HEK293 (cell line): ENCODE results near the gene MRPL28.
"Not testable (repeated sequence)": the region's sequence is repeated elsewhere in the genome, so short reads cannot be mapped to it uniquely, and the experiment has no call there.

Experiments used
- CTCF ChIA-PET: fragments of 350-600 bp; formaldehyde crosslinking; extraction: SDS; loops from one replicate; lab custom pipeline; 2021; ENCODE audit warnings: antibody characterized with exemption; lab: Yijun Ruan, JAX
- POLR2A ChIA-PET: fragments of 300-600 bp; formaldehyde crosslinking; extraction: SDS; loops from one replicate; lab custom pipeline; 2020; ENCODE audit warnings: antibody characterized with exemption, inconsistent platforms; lab: Yijun Ruan, JAX
- H3K27ac ChIP-seq: fragments of 200-500 bp; sonication (Bioruptor generic); 2 replicates; pipeline ENCODE4 v1.5.1; 2014; ENCODE audit warnings: low read depth, low read length, control low read depth, inconsistent platforms; ENCODE audit errors: extremely low read depth
- H3K36me3 ChIP-seq, 2 experiments: fragments of 200-500 bp in 1 of 2; sonication (Bioruptor generic) in 1 of 2; 1 replicate in 1 of 2; 2 replicates in 1 of 2; pipeline ENCODE4 v1.5.1; 2014 to 2017; ENCODE audit warnings: inconsistent platforms in 2 of 2, low read length in 2 of 2; ENCODE audit not compliant: control insufficient read depth in 2 of 2, insufficient read depth in 1 of 2
- H3K4me1 ChIP-seq: fragments of 200-500 bp; sonication (Bioruptor generic); 2 replicates; pipeline ENCODE4 v1.5.1; 2014; ENCODE audit warnings: mild to moderate bottlenecking, low read length, inconsistent platforms; ENCODE audit not compliant: control insufficient read depth, insufficient read depth
- H3K4me3 ChIP-seq: 2 replicates; pipeline ENCODE4 v1.5.1; 2011; ENCODE audit warnings: low read depth, mild to moderate bottlenecking, control low read depth, low read length, moderate library complexity
- H3K9me3 ChIP-seq: fragments of 200-500 bp; sonication (Bioruptor generic); 2 replicates; pipeline ENCODE4 v1.5.1; 2014; ENCODE audit warnings: low read depth, low read length, inconsistent platforms; ENCODE audit not compliant: control insufficient read depth, insufficient read depth
- HOXD13 ChIP-seq: sonication (generic); formaldehyde crosslinking; IDR thresholded peaks from 2 replicates; pipeline ENCODE4 v1.8.0; 2022; ENCODE audit warnings: missing genetic modification reagents, borderline replicate concordance
- KLF7 ChIP-seq: fragments of 450-650 bp; formaldehyde crosslinking; IDR thresholded peaks from 2 replicates; pipeline ENCODE4 v1.5.1; 2016; ENCODE audit warnings: missing biosample characterization, missing genetic modification characterization, borderline replicate concordance
- TCF7L2 ChIP-seq: IDR thresholded peaks from 2 replicates; pipeline ENCODE4 v1.6.1; 2011; ENCODE audit warnings: low read depth, mild to moderate bottlenecking, inconsistent platforms, low read length, moderate library complexity, borderline replicate concordance
- TRIM28 ChIP-seq: IDR thresholded peaks from 2 replicates; pipeline ENCODE4 v1.6.1; 2011; ENCODE audit warnings: low read length, control low read depth, borderline replicate concordance
- WT1 ChIP-seq: fragments of 450-650 bp; formaldehyde crosslinking; IDR thresholded peaks from 2 replicates; pipeline ENCODE4 v1.5.1; 2016; ENCODE audit warnings: missing biosample characterization, missing genetic modification characterization
- ZBTB7A ChIP-seq: fragments of 450-650 bp; formaldehyde crosslinking; IDR thresholded peaks from 2 replicates; pipeline ENCODE4 v1.5.1; 2016; ENCODE audit warnings: low read depth, missing biosample characterization, missing genetic modification characterization
- ZIC2 ChIP-seq: fragments of 450-650 bp; formaldehyde crosslinking; IDR thresholded peaks from 2 replicates; pipeline ENCODE4 v1.5.1; 2016; ENCODE audit warnings: missing biosample characterization, missing genetic modification characterization
- ZNF121 ChIP-seq: fragments of 450-650 bp; formaldehyde crosslinking; IDR thresholded peaks from 2 replicates; pipeline ENCODE4 v1.5.1; 2016; ENCODE audit warnings: missing biosample characterization, missing genetic modification characterization
- ZNF24 ChIP-seq: fragments of 450-650 bp; formaldehyde crosslinking; IDR thresholded peaks from 2 replicates; pipeline ENCODE4 v1.5.1; 2016; ENCODE audit warnings: missing biosample characterization, missing genetic modification characterization
- ZNF354C ChIP-seq: fragments of 450-650 bp; formaldehyde crosslinking; IDR thresholded peaks from 2 replicates; pipeline ENCODE4 v1.5.1; 2016; ENCODE audit warnings: missing biosample characterization, missing genetic modification characterization, low read depth, borderline replicate concordance
- ZNF426 ChIP-seq: fragments of 450-650 bp; formaldehyde crosslinking; IDR thresholded peaks from 2 replicates; pipeline ENCODE4 v1.5.1; 2017; ENCODE audit warnings: missing biosample characterization, missing genetic modification characterization, mild to moderate bottlenecking, inconsistent platforms, moderate library complexity
- ZNF510 ChIP-seq: fragments of 450-650 bp; formaldehyde crosslinking; IDR thresholded peaks from 2 replicates; pipeline ENCODE4 v1.5.1; 2018; ENCODE audit warnings: mild to moderate bottlenecking, missing genetic modification characterization, missing biosample characterization; ENCODE audit not compliant: insufficient replicate concordance
- ZNF544 ChIP-seq: fragments of 450-650 bp; formaldehyde crosslinking; IDR thresholded peaks from 2 replicates; pipeline ENCODE4 v1.5.0; 2017; ENCODE audit warnings: missing biosample characterization, missing genetic modification characterization
- ZNF561 ChIP-seq: fragments of 450-650 bp; IDR thresholded peaks from 2 replicates; pipeline ENCODE4 v1.5.1; 2018; ENCODE audit warnings: missing biosample characterization, missing genetic modification characterization, borderline replicate concordance
- ZNF747 ChIP-seq: fragments of 450-650 bp; formaldehyde crosslinking; IDR thresholded peaks from 2 replicates; pipeline ENCODE4 v1.5.1; 2016; ENCODE audit warnings: missing biosample characterization, missing genetic modification characterization
- ZNF76 ChIP-seq: fragments of 450-650 bp; formaldehyde crosslinking; IDR thresholded peaks from 2 replicates; pipeline ENCODE4; 2016; ENCODE audit warnings: low read depth, missing biosample characterization, missing genetic modification characterization, borderline replicate concordance
- TF ChIP-seq, protein P1 (sequence below): fragments of 450-650 bp; formaldehyde crosslinking; optimal IDR thresholded peaks from 2 replicates; pipeline ENCODE3; 2016; ENCODE audit warnings: missing biosample characterization, mild to moderate bottlenecking, missing genetic modification characterization
- TF ChIP-seq, protein P2 (sequence below): fragments of 450-650 bp; formaldehyde crosslinking; IDR thresholded peaks from 2 replicates; pipeline ENCODE4 v1.5.1; 2017; ENCODE audit warnings: missing biosample characterization, mild to moderate bottlenecking, missing genetic modification characterization, moderate library complexity
- TF ChIP-seq, protein P3 (sequence below): fragments of 450-650 bp; formaldehyde crosslinking; IDR thresholded peaks from 2 replicates; pipeline ENCODE4 v1.5.1; 2017; ENCODE audit warnings: missing biosample characterization, missing genetic modification characterization
- TF ChIP-seq, protein P4 (sequence below): fragments of 450-650 bp; formaldehyde crosslinking; IDR thresholded peaks from 2 replicates; pipeline ENCODE4 v1.5.1; 2016; ENCODE audit warnings: missing biosample characterization, missing genetic modification characterization

The MRPL28 gene

DNA sequence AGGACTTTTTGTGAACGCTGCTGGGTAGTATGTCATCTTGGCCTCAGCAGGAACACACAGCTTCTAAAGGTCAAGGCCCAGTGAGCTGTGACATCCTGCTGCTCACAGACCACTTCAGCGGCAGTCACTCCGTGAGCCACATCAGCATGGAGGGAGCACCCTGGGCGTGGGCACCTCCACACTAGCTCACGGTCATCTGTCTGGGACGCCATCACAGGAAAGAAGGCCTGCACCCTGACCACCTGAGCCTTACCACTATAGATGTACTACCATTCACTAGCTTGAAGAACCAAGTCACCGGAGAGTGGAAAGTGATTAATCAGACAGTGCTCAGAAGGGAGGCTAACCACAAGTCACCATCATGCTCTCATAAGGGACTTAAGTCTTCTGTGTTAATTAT, 21.1 kb downstream of the MRPL28 start:
- H3K4me1 ChIP-seq, result peaks cover 2% of the 10 kb centered on the region; the same call in 1 of the 2 replicates
- TF ChIP-seq ZNF76 (tag by site-specific recombination), result no peak
- peak; percentile 94 for TF ChIP-seq ZIC2
- TF ChIP-seq, all 188 proteins: peak for 1
- POLR2A ChIA-PET, result no interaction called here
- H3K4me3 ChIP-seq, result no peak overlapping the region
- CTCF ChIA-PET, result interaction anchor here (0.7 to 2.8 kb wide), 3 partner anchors 9 to 25 kb away, joined by 3 to 14 read pairs (median 6); no protein-coding TSS in a partner anchor
- no peaks in the 10 kb centered on the region for H3K9me3 ChIP-seq
- H3K36me3 ChIP-seq, result peaks cover 10 to 46% of the 10 kb centered on the region in 2 experiments; a peak in 2 of 3 replicates
- H3K27ac ChIP-seq, result no peak overlapping the region

DNA sequence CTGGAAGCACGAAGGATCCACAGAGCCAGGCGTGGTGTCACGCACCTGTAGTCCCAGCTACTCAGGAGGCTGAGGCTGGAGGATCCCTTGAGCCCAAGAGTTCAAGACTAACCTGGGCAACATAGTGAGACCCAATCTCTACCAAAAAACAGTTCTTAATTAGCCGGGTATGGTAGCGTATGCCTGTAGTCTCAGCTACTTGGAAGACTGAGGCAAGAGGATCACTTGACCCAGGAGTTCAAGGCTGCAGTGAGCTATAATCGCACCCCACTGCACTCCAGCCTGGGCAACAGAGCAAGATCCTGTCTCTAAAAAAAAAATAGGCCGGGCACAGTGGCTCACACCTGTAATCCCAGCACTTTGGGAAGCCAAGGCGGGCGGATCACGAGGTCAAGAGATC, 21.8 kb downstream of the MRPL28 start:
- CTCF ChIA-PET, result interaction anchor here (0.7 to 2.8 kb wide), 3 partner anchors 10 to 25 kb away, joined by 3 to 14 read pairs (median 3); no protein-coding TSS in a partner anchor
- H3K27ac ChIP-seq, POLR2A ChIA-PET, H3K9me3 ChIP-seq, H3K4me1 ChIP-seq, H3K4me3 ChIP-seq: not testable (repeated sequence)
- TF ChIP-seq ZNF121, result peak; percentile 94
- H3K36me3 ChIP-seq, result peaks cover 16 to 46% of the 10 kb centered on the region in 2 experiments; a peak in 2 of 3 replicates

DNA sequence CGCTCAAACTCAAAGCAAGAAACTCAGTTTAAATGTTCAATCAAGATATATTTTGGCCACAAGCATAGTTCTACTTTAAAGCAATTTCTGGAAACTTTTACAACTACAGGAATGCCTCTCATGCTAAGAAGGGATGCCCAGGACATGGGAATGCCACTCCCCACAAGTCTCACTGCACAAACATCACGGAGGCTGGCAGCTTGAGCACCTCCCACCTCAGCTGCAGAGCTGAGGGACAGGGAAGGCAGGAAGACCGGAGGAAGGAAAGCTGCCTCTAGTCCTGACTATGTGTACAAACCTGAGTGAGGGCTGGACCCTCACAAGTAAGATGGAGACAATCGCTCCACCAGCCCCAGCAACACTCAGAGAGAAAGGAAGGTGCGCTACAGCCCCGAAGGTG, 23.1 kb downstream of the MRPL28 start:
- Histone ChIP-seq H3K9me3 (no peaks in the 10 kb centered on the region), H3K36me3 (peaks cover 16 to 53% of the 10 kb centered on the region in 2 experiments; a peak in 2 of 3 replicates), H3K27ac (no peak overlapping the region), H3K4me3 (no peak overlapping the region), H3K4me1 (peaks cover 2% of the 10 kb centered on the region; the same call in 1 of the 2 replicates)
- ChIA-PET CTCF (interaction anchor here (1.3 kb wide), 1 partner anchor 8 kb away, joined by 3 read pairs; no protein-coding TSS in a partner anchor), POLR2A (no interaction called here)
- TF ChIP-seq, protein P1, sequence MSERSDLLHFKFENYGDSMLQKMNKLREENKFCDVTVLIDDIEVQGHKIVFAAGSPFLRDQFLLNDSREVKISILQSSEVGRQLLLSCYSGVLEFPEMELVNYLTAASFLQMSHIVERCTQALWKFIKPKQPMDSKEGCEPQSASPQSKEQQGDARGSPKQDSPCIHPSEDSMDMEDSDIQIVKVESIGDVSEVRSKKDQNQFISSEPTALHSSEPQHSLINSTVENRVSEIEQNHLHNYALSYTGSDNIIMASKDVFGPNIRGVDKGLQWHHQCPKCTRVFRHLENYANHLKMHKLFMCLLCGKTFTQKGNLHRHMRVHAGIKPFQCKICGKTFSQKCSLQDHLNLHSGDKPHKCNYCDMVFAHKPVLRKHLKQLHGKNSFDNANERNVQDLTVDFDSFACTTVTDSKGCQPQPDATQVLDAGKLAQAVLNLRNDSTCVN (tag by site-specific recombination), result no peak
- TF ChIP-seq ZNF561 (tag by site-specific recombination) (no peak), ZNF510 (tag by site-specific recombination) (no peak), ZNF24 (tag by site-specific recombination) (no peak), ZNF747 (no peak), TRIM28 (no peak), ZNF426 (no peak), HOXD13 (CRISPR knock-in tag) (no peak), ZNF544 (tag by site-specific recombination) (no peak), TCF7L2 (no peak), KLF7 (tag by site-specific recombination) (no peak), WT1 (tag by site-specific recombination) (no peak), ZNF354C (tag by site-specific recombination) (no peak), ZBTB7A (tag by site-specific recombination) (no peak)
- TF ChIP-seq, protein P2, sequence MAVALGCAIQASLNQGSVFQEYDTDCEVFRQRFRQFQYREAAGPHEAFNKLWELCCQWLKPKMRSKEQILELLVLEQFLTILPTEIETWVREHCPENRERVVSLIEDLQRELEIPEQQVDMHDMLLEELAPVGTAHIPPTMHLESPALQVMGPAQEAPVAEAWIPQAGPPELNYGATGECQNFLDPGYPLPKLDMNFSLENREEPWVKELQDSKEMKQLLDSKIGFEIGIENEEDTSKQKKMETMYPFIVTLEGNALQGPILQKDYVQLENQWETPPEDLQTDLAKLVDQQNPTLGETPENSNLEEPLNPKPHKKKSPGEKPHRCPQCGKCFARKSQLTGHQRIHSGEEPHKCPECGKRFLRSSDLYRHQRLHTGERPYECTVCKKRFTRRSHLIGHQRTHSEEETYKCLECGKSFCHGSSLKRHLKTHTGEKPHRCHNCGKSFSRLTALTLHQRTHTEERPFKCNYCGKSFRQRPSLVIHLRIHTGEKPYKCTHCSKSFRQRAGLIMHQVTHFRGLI (tag by site-specific recombination), result no peak
- TF ChIP-seq, protein P3, sequence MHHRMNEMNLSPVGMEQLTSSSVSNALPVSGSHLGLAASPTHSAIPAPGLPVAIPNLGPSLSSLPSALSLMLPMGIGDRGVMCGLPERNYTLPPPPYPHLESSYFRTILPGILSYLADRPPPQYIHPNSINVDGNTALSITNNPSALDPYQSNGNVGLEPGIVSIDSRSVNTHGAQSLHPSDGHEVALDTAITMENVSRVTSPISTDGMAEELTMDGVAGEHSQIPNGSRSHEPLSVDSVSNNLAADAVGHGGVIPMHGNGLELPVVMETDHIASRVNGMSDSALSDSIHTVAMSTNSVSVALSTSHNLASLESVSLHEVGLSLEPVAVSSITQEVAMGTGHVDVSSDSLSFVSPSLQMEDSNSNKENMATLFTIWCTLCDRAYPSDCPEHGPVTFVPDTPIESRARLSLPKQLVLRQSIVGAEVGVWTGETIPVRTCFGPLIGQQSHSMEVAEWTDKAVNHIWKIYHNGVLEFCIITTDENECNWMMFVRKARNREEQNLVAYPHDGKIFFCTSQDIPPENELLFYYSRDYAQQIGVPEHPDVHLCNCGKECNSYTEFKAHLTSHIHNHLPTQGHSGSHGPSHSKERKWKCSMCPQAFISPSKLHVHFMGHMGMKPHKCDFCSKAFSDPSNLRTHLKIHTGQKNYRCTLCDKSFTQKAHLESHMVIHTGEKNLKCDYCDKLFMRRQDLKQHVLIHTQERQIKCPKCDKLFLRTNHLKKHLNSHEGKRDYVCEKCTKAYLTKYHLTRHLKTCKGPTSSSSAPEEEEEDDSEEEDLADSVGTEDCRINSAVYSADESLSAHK (tag by site-specific recombination), result no peak
- TF ChIP-seq, protein P4, sequence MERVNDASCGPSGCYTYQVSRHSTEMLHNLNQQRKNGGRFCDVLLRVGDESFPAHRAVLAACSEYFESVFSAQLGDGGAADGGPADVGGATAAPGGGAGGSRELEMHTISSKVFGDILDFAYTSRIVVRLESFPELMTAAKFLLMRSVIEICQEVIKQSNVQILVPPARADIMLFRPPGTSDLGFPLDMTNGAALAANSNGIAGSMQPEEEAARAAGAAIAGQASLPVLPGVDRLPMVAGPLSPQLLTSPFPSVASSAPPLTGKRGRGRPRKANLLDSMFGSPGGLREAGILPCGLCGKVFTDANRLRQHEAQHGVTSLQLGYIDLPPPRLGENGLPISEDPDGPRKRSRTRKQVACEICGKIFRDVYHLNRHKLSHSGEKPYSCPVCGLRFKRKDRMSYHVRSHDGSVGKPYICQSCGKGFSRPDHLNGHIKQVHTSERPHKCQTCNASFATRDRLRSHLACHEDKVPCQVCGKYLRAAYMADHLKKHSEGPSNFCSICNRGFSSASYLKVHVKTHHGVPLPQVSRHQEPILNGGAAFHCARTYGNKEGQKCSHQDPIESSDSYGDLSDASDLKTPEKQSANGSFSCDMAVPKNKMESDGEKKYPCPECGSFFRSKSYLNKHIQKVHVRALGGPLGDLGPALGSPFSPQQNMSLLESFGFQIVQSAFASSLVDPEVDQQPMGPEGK (tag by site-specific recombination), result no peak
